Measurements from ENCODE around the gene SRBD1. TPM values are rescaled to one million over a fixed set of nuclear protein-coding genes. Genes with fewer than 3 reads are reported as not detected.

Gene SRBD1
- total and polyA plus RNA-seq, 2 of the 8 experiments (the other 6 are each of a cell fraction or from before 2014, with no cell fraction given), result 4.6 to 20.0 TPM

DNA sequence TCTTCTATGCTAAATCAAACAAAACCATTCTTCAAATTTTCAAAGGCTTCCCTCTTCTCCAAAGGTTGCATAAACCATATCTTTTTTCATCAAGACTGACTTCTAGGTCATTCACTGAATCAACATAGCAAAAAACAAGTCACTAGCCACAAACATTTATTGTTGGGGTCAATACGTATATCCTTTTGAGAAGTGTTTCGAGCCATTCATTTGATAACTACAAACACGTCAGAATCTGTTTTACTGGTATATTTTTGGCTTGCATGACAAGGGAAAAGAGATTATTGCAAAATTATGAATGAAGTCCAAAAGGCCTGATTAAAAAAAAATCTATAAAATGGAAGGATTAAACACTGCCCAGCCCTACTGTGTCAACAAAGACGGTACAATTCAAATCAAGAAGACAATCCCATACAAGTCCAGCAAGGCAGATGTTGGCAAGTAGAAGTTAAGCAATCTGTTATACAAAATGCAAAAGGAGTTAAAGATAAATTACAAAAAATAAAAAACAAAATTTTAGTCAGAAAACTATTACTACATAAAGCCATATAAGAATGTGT, 222.4 kb downstream of the SRBD1 start (continued):
- TF ChIP-seq, protein P1, sequence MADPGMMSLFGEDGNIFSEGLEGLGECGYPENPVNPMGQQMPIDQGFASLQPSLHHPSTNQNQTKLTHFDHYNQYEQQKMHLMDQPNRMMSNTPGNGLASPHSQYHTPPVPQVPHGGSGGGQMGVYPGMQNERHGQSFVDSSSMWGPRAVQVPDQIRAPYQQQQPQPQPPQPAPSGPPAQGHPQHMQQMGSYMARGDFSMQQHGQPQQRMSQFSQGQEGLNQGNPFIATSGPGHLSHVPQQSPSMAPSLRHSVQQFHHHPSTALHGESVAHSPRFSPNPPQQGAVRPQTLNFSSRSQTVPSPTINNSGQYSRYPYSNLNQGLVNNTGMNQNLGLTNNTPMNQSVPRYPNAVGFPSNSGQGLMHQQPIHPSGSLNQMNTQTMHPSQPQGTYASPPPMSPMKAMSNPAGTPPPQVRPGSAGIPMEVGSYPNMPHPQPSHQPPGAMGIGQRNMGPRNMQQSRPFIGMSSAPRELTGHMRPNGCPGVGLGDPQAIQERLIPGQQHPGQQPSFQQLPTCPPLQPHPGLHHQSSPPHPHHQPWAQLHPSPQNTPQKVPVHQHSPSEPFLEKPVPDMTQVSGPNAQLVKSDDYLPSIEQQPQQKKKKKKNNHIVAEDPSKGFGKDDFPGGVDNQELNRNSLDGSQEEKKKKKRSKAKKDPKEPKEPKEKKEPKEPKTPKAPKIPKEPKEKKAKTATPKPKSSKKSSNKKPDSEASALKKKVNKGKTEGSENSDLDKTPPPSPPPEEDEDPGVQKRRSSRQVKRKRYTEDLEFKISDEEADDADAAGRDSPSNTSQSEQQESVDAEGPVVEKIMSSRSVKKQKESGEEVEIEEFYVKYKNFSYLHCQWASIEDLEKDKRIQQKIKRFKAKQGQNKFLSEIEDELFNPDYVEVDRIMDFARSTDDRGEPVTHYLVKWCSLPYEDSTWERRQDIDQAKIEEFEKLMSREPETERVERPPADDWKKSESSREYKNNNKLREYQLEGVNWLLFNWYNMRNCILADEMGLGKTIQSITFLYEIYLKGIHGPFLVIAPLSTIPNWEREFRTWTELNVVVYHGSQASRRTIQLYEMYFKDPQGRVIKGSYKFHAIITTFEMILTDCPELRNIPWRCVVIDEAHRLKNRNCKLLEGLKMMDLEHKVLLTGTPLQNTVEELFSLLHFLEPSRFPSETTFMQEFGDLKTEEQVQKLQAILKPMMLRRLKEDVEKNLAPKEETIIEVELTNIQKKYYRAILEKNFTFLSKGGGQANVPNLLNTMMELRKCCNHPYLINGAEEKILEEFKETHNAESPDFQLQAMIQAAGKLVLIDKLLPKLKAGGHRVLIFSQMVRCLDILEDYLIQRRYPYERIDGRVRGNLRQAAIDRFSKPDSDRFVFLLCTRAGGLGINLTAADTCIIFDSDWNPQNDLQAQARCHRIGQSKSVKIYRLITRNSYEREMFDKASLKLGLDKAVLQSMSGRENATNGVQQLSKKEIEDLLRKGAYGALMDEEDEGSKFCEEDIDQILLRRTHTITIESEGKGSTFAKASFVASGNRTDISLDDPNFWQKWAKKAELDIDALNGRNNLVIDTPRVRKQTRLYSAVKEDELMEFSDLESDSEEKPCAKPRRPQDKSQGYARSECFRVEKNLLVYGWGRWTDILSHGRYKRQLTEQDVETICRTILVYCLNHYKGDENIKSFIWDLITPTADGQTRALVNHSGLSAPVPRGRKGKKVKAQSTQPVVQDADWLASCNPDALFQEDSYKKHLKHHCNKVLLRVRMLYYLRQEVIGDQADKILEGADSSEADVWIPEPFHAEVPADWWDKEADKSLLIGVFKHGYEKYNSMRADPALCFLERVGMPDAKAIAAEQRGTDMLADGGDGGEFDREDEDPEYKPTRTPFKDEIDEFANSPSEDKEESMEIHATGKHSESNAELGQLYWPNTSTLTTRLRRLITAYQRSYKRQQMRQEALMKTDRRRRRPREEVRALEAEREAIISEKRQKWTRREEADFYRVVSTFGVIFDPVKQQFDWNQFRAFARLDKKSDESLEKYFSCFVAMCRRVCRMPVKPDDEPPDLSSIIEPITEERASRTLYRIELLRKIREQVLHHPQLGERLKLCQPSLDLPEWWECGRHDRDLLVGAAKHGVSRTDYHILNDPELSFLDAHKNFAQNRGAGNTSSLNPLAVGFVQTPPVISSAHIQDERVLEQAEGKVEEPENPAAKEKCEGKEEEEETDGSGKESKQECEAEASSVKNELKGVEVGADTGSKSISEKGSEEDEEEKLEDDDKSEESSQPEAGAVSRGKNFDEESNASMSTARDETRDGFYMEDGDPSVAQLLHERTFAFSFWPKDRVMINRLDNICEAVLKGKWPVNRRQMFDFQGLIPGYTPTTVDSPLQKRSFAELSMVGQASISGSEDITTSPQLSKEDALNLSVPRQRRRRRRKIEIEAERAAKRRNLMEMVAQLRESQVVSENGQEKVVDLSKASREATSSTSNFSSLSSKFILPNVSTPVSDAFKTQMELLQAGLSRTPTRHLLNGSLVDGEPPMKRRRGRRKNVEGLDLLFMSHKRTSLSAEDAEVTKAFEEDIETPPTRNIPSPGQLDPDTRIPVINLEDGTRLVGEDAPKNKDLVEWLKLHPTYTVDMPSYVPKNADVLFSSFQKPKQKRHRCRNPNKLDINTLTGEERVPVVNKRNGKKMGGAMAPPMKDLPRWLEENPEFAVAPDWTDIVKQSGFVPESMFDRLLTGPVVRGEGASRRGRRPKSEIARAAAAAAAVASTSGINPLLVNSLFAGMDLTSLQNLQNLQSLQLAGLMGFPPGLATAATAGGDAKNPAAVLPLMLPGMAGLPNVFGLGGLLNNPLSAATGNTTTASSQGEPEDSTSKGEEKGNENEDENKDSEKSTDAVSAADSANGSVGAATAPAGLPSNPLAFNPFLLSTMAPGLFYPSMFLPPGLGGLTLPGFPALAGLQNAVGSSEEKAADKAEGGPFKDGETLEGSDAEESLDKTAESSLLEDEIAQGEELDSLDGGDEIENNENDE (IDR thresholded peaks at IDR 0.05; ENCODE audit: insufficient replicate concordance, low read length), result no peak
- TF ChIP-seq SAP30 (IDR thresholded peaks at IDR 0.05; ENCODE audit: insufficient read depth, insufficient replicate concordance, low read length), result no peak
- no peak for TF ChIP-seq SUZ12 (IDR thresholded peaks at IDR 0.05; ENCODE audit: low read length)
- no peak for TF ChIP-seq BCL11A (IDR thresholded peaks at IDR 0.05; ENCODE audit: low read depth in 2 of 2, low read length in 2 of 2)
- no peak for TF ChIP-seq KDM1A (IDR thresholded peaks at IDR 0.05; ENCODE audit: borderline replicate concordance, low read length)
- no peak for TF ChIP-seq PHF8 (conservative IDR thresholded peaks at IDR 0.05; ENCODE audit: low read depth, low read length)
- TF ChIP-seq BRCA1 (IDR thresholded peaks at IDR 0.05; ENCODE audit: low read depth, low read length), result no peak
- TF ChIP-seq ZNF274 (IDR thresholded peaks at IDR 0.05; ENCODE audit: borderline replicate concordance, extremely low read depth, low read length), result no peak
- TF ChIP-seq, protein P2, sequence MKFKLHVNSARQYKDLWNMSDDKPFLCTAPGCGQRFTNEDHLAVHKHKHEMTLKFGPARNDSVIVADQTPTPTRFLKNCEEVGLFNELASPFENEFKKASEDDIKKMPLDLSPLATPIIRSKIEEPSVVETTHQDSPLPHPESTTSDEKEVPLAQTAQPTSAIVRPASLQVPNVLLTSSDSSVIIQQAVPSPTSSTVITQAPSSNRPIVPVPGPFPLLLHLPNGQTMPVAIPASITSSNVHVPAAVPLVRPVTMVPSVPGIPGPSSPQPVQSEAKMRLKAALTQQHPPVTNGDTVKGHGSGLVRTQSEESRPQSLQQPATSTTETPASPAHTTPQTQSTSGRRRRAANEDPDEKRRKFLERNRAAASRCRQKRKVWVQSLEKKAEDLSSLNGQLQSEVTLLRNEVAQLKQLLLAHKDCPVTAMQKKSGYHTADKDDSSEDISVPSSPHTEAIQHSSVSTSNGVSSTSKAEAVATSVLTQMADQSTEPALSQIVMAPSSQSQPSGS (IDR thresholded peaks at IDR 0.05; ENCODE audit: low read length), result no peak

All from H1 (cell line).